KMS-11 (cell line): ENCODE data around the gene RPRD1B.

ENCODE experiments used
- H2AFZ ChIP-seq: fragments of 200-600 bp; sonication (generic); 2 replicates; pipeline ENCODE4 v1.6.1; 2016; ENCODE audit warnings: antibody characterized with exemption, mixed run types, low read depth
- H3K27ac ChIP-seq: fragments of 200-600 bp; sonication (generic); 2 replicates; pipeline ENCODE4 v1.6.1; 2016; ENCODE audit warnings: mild to moderate bottlenecking, mixed run types
- H3K27me3 ChIP-seq: fragments of 200-600 bp; sonication (generic); 2 replicates; pipeline ENCODE4 v1.6.1; 2017; ENCODE audit warnings: mild to moderate bottlenecking, low read depth, mixed run types, moderate library complexity; ENCODE audit not compliant: insufficient read depth
- H3K36me3 ChIP-seq: fragments of 200-600 bp; sonication (generic); 2 replicates; pipeline ENCODE4 v1.6.1; 2017; ENCODE audit warnings: mild to moderate bottlenecking, mixed run types; ENCODE audit not compliant: insufficient read depth
- H3K4me1 ChIP-seq: fragments of 200-600 bp; sonication (generic); 2 replicates; pipeline ENCODE4 v1.6.1; 2016; ENCODE audit warnings: mild to moderate bottlenecking, low read depth, mixed run types; ENCODE audit not compliant: poor library complexity, severe bottlenecking
- H3K4me2 ChIP-seq: fragments of 200-600 bp; sonication (generic); 2 replicates; pipeline ENCODE4 v1.7.0; 2016; ENCODE audit warnings: mild to moderate bottlenecking, mixed run types
- H3K4me3 ChIP-seq: fragments of 200-600 bp; sonication (generic); IDR thresholded peaks from 2 replicates; pipeline ENCODE4 v1.6.1; 2017; ENCODE audit warnings: low read depth, low read length, mixed read lengths; ENCODE audit not compliant: insufficient read depth
- H3K79me2 ChIP-seq: fragments of 200-600 bp; sonication (generic); 2 replicates; pipeline ENCODE4 v1.6.1; 2016; ENCODE audit warnings: low read depth, mixed run types; ENCODE audit not compliant: insufficient read depth
- H3K9ac ChIP-seq: fragments of 200-600 bp; sonication (generic); 2 replicates; pipeline ENCODE4 v1.6.1; 2016; ENCODE audit warnings: mild to moderate bottlenecking, mixed run types
- H4K20me1 ChIP-seq: fragments of 200-600 bp; sonication (generic); 2 replicates; pipeline ENCODE4 v1.6.1; 2016; ENCODE audit warnings: mild to moderate bottlenecking, mixed run types; ENCODE audit not compliant: insufficient read depth
- TF ChIP-seq, protein P1 (sequence below): fragments of 200-600 bp; sonication (generic); conservative IDR thresholded peaks from 2 replicates; pipeline ENCODE4 v1.6.1; 2017; ENCODE audit warnings: low read depth, mild to moderate bottlenecking, antibody characterized with exemption, low read length, moderate library complexity, mixed read lengths

Gene RPRD1B

DNA sequence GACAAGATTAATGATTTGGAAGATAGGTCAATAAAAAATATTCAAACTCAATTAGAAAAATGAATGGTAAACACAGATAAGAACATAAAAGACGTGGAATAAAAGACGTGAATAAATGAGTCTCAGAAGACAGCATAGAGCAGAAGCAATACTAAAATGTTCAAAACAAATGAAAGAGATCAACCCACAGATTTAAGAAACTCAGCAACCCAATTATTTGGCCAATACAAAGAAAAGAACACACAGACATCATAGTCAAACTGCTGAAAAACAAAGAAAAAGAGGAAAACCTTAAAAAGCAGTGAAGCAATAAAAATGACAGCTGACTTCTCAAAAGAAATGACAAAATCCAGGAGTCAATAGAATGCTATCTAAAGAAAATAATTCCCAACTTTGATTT is 15.2 kb upstream of the RPRD1B start:
- Histone ChIP-seq H3K4me1 (no peaks in the 10 kb centered on the region), H4K20me1 (peaks cover 8% of the 10 kb centered on the region; the same call in 1 of the 2 replicates), H3K4me3 (no peak overlapping the region), H3K4me2 (no peak overlapping the region), H2AFZ (no peak overlapping the region), H3K9ac (no peak overlapping the region), H3K27me3 (no peaks in the 10 kb centered on the region), H3K36me3 (peaks cover 26% of the 10 kb centered on the region), H3K27ac (no peak overlapping the region), H3K79me2 (peaks cover 47% of the 10 kb centered on the region; the same call in 1 of the 2 replicates)
- TF ChIP-seq, protein P1, sequence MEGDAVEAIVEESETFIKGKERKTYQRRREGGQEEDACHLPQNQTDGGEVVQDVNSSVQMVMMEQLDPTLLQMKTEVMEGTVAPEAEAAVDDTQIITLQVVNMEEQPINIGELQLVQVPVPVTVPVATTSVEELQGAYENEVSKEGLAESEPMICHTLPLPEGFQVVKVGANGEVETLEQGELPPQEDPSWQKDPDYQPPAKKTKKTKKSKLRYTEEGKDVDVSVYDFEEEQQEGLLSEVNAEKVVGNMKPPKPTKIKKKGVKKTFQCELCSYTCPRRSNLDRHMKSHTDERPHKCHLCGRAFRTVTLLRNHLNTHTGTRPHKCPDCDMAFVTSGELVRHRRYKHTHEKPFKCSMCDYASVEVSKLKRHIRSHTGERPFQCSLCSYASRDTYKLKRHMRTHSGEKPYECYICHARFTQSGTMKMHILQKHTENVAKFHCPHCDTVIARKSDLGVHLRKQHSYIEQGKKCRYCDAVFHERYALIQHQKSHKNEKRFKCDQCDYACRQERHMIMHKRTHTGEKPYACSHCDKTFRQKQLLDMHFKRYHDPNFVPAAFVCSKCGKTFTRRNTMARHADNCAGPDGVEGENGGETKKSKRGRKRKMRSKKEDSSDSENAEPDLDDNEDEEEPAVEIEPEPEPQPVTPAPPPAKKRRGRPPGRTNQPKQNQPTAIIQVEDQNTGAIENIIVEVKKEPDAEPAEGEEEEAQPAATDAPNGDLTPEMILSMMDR: no peak

DNA sequence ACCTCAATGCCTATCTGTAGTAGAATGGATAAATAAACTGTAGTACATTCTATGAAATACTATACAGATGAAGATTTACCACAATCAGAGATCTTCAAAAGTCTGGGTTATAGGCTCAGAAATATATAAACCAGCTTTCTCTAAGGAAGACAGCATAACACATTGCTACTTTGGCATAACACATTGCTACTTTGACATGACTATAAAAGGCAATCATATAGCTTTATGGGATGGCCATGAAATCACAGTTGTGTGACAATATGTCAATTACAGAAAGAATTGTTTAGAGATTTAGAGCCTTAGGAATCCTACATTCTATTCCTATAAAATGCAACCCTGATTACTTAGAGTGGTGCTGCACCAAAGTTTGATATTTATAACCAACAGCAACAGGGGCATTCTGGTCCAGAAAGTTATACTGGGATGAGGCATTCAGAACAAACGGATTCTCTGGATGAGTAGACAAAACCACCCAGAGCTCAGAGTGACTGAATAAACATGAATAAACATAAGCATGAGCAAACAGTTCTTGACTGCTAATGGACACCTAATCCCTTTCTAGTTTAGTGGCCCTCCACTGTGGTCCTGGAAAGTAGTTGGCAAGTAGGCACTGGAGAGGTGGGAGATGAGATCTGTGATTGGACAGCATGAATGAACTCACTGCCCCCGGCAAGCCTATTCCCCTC is 12.3 kb upstream of the RPRD1B start:
- TF ChIP-seq, protein P1: no peak
- Histone ChIP-seq H3K79me2 (peaks cover 64% of the 10 kb centered on the region), H3K9ac (no peak overlapping the region), H3K27me3 (no peaks in the 10 kb centered on the region), H3K4me2 (no peak overlapping the region), H4K20me1 (peaks cover 16% of the 10 kb centered on the region; the same call in 1 of the 2 replicates), H3K36me3 (peaks cover 27% of the 10 kb centered on the region), H3K4me3 (no peak overlapping the region), H3K27ac (no peak overlapping the region), H3K4me1 (peaks cover 7% of the 10 kb centered on the region), H2AFZ (no peak overlapping the region)

DNA sequence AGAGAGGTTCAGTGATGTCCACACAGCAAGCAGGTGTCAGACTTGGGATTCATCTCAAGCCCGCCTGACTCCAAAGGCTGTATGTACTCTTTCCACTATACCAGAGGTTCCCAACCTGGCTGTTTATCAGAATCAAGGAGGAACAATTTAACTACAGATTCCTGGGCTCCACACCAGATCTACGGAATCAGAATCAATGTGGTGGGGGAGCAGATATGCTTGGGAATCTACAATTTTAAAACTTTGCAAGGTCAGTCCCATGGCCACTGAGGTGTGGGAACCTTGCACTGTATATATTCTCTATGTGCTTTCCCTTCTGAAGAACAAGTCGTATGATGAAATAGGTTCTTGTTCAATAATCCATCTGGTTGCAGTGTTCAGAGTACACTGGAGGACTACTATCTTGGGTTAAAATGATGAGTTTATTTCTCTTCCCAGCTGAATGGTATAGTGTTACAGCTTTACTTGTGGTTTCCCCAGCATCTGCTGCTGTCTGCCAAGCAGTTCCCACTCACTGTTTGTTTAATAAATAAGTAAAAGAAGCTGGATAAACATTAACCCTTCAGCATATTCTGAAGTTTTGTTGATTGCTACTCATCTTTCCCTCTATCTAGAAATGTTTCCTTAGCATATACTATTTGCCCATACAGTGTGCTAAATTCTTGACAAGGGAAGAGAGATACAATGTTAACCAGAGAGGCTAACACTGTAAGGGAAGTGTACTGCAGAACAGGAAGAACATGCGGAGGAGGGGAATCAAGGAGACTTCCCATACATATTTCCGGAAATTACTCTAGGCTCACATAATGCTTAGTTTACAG is 10.2 kb upstream of the RPRD1B start:
- Histone ChIP-seq H3K27me3 (no peaks in the 10 kb centered on the region), H4K20me1 (peaks cover 22% of the 10 kb centered on the region; the same call in 1 of the 2 replicates), H3K27ac (no peak overlapping the region), H3K9ac (no peak overlapping the region), H3K36me3 (peaks cover 11% of the 10 kb centered on the region; the same call in 1 of the 2 replicates), H3K4me2 (no peak overlapping the region), H2AFZ (no peak overlapping the region), H3K79me2 (peaks cover 81% of the 10 kb centered on the region), H3K4me3 (no peak overlapping the region), H3K4me1 (peaks cover 14% of the 10 kb centered on the region)
- TF ChIP-seq, protein P1: no peak

DNA sequence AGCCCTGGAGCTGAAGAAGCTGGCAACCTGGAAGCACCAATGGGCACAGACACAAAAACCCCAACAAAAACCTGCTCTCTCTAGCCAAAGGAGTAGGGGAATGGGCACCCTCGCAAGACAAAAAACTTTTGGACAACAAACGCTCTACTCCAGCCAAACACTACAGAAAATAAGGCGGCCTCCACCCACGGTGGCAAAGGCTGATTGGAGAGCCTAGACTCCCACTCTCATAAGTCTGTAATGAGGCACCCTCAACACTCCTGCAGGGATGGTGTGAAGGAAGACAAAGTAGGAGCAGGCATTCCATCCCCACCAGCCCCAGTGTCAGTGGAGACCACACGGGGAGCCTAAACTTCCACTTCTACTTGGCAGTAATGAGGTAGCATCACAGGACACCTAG is 9.1 kb upstream of the RPRD1B start:
- Histone ChIP-seq H3K27me3 (no peaks in the 10 kb centered on the region), H3K79me2 (peaks cover 92% of the 10 kb centered on the region), H2AFZ (no peak overlapping the region), H3K4me3 (no peak overlapping the region), H3K4me2 (no peak overlapping the region), H3K27ac (no peak overlapping the region), H3K36me3 (peaks cover 4% of the 10 kb centered on the region; the same call in 1 of the 2 replicates), H3K9ac (no peak overlapping the region), H4K20me1 (peaks cover 25% of the 10 kb centered on the region; the same call in 1 of the 2 replicates), H3K4me1 (peaks cover 18% of the 10 kb centered on the region)
- TF ChIP-seq, protein P1: no peak
